HepG2 (cell line): ENCODE results near the gene FKTN. TPM values are rescaled to one million over a fixed set of nuclear protein-coding genes. Genes with fewer than 3 reads are reported as not detected.

ENCODE experiments used
- CTCF ChIP-seq: sonication (generic); formaldehyde crosslinking; IDR thresholded peaks from 2 replicates; pipeline ENCODE4 v1.5.0; 2020; ENCODE audit warnings: mild to moderate bottlenecking, missing genetic modification reagents, moderate library complexity
- FOSL2 ChIP-seq: sonication (generic); formaldehyde crosslinking; IDR thresholded peaks from 2 replicates; pipeline ENCODE4 v1.4.0; 2020; ENCODE audit warnings: missing genetic modification reagents
- ISL2 ChIP-seq: sonication (generic); formaldehyde crosslinking; IDR thresholded peaks from 2 replicates; pipeline ENCODE4 v1.5.0; 2020; ENCODE audit warnings: missing genetic modification reagents
- MAZ ChIP-seq, 2 experiments: sonication (generic) in 1 of 2; formaldehyde crosslinking in 1 of 2; IDR thresholded peaks; 2 replicates each; pipeline versions ENCODE4 v1.5.0 to v1.6.1; 2012 to 2020; ENCODE audit warnings: low read depth in 2 of 2, mild to moderate bottlenecking in 2 of 2, borderline replicate concordance in 1 of 2, improper control_type of control experiment in 1 of 2, low read length in 1 of 2, missing genetic modification reagents in 1 of 2, moderate library complexity in 1 of 2
- MYPOP ChIP-seq: sonication (generic); formaldehyde crosslinking; IDR thresholded peaks from 2 replicates; pipeline ENCODE4 v1.8.1; 2023; ENCODE audit warnings: mild to moderate bottlenecking, moderate library complexity, missing genetic modification reagents
- NFAT5 ChIP-seq: sonication (generic); formaldehyde crosslinking; IDR thresholded peaks from 2 replicates; pipeline ENCODE4 v1.4.0; 2020; ENCODE audit warnings: missing genetic modification reagents
- REST ChIP-seq, 2 experiments: IDR thresholded peaks; 2 replicates each; pipeline ENCODE4 v1.6.1; 2011 to 2012; ENCODE audit warnings: low read length in 2 of 2, borderline replicate concordance in 1 of 2, low read depth in 1 of 2, mild to moderate bottlenecking in 1 of 2, moderate library complexity in 1 of 2
- TAF15 ChIP-seq: fragments of 200-400 bp; formaldehyde crosslinking; IDR thresholded peaks from one replicate; pipeline ENCODE4 v1.6.1; 2018; ENCODE audit warnings: mild to moderate bottlenecking, low read depth, low read length; ENCODE audit not compliant: poor library complexity, severe bottlenecking
- ZBTB38 ChIP-seq: sonication (generic); formaldehyde crosslinking; IDR thresholded peaks from 2 replicates; pipeline ENCODE4 v1.5.1; 2020; ENCODE audit warnings: mild to moderate bottlenecking, missing genetic modification reagents
- ZNF563 ChIP-seq: sonication (generic); formaldehyde crosslinking; IDR thresholded peaks from 2 replicates; pipeline ENCODE4 v1.8.0; 2022; ENCODE audit warnings: mild to moderate bottlenecking, moderate library complexity, missing genetic modification reagents
- ZNF567 ChIP-seq: sonication (generic); formaldehyde crosslinking; IDR thresholded peaks from 2 replicates; pipeline ENCODE4 v1.8.1; 2023; ENCODE audit warnings: mild to moderate bottlenecking, missing genetic modification reagents, borderline replicate concordance
- ZNF703 ChIP-seq: sonication (generic); formaldehyde crosslinking; IDR thresholded peaks from 2 replicates; pipeline ENCODE4 v1.5.1; 2020; ENCODE audit warnings: missing genetic modification reagents, mild to moderate bottlenecking, moderate library complexity, borderline replicate concordance
- ZNF746 ChIP-seq: sonication (generic); formaldehyde crosslinking; IDR thresholded peaks from 2 replicates; pipeline ENCODE4 v1.8.0; 2022; ENCODE audit warnings: mild to moderate bottlenecking, missing genetic modification reagents
- ZNF768 ChIP-seq: sonication (generic); formaldehyde crosslinking; IDR thresholded peaks from 2 replicates; pipeline ENCODE4 v1.4.0; 2020; ENCODE audit warnings: missing genetic modification reagents
- ZNF772 ChIP-seq: sonication (generic); formaldehyde crosslinking; IDR thresholded peaks from 2 replicates; pipeline ENCODE4 v1.5.0; 2020; ENCODE audit warnings: mild to moderate bottlenecking, missing genetic modification reagents
- polyA plus RNA-seq, 8 experiments: library from polyadenylated mRNA; depleted of rRNA in 3 of 8; stranded (reverse) in 7 of 8; unstranded in 1 of 8; fragments of >200 nt; fragmentation: Illumina TruSeq in 4 of 8; extraction: Trizol in 4 of 8; gene quantifications; 2 replicates each; pipeline versions ENCODE4 v1.2.1 to v1.2.3, GENCODE V29; 2011 to 2016; ENCODE audit warnings: low read depth in 4 of 8, missing spikeins in 1 of 8, mixed read lengths in 1 of 8; ENCODE audit not compliant: insufficient read depth in 1 of 8
- total RNA-seq, 5 experiments: library from RNA; depleted of rRNA; stranded (reverse); fragments of >200 nt; fragmentation: Illumina TruSeq; extraction: Trizol; gene quantifications; 2 replicates each; pipeline ENCODE4 v1.2.3, GENCODE V29; 2016; ENCODE audit warnings: low read depth in 1 of 5

The FKTN gene
- total and polyA plus RNA-seq, 2 of the 13 experiments (the other 11 are each of a cell fraction or from before 2014, with no cell fraction given), result 7.9 to 13.5 TPM

- TF ChIP-seq NFAT5 (peak; percentile 76; the same call in 1 of the 2 replicates), ZBTB38 (peak; percentile 60; the same call in 1 of the 2 replicates), CTCF (CRISPR knock-in tag) (peak; percentile 74), ZNF746 (no peak), ZNF563 (CRISPR knock-in tag) (peak; percentile 81; the same call in 1 of the 2 replicates), MAZ (IDR thresholded peaks at IDR 0.05; ENCODE audit: borderline replicate concordance, low read depth, low read length) (no peak), MAZ (CRISPR knock-in tag; IDR thresholded peaks at IDR 0.05; ENCODE audit: low read depth) (0 out of 2 replicates have a peak, but pooled peaks have one; percentile 27), FOSL2 (no peak), MYPOP (CRISPR knock-in tag) (0 out of 2 replicates have a peak, but pooled peaks have one; percentile 62), ISL2 (CRISPR knock-in tag) (0 out of 2 replicates have a peak, but pooled peaks have one; percentile 34), ZNF772 (CRISPR knock-in tag) (0 out of 2 replicates have a peak, but pooled peaks have one; percentile 18), ZNF768 (CRISPR knock-in tag) (peak; percentile 74; the same call in 1 of the 2 replicates), ZNF567 (CRISPR knock-in tag) (0 out of 2 replicates have a peak, but pooled peaks have one; percentile 32), TAF15 (no peak), ZNF703 (CRISPR knock-in tag) (no peak), REST (IDR thresholded peaks at IDR 0.05; ENCODE audit: borderline replicate concordance in 1 of 2, low read depth in 1 of 2, low read length in 2 of 2) (no peak)
Observed at GRCh38 chr9:105656131-105656921, 98.4 kb downstream of the FKTN start (continued).
